ENCODE results near the gene ACER3. TPM values are rescaled to one million over a fixed set of nuclear protein-coding genes. Genes with fewer than 3 reads are reported as not detected.
A peak's percentile ranks its signal among the peaks of the same experiment; 100 is the strongest.
"Not testable (repeated sequence)": the region's sequence is repeated elsewhere in the genome, so short reads cannot be mapped to it uniquely, and the experiment has no call there.

The ACER3 gene
- total RNA-seq (10 to 100 TPM in 1 of 2 donors, 1 to 10 TPM in 1; 7.6 to 10.2 TPM), total RNA-seq (14.8 to 24.2 reads per million in 2 donors)

DNA sequence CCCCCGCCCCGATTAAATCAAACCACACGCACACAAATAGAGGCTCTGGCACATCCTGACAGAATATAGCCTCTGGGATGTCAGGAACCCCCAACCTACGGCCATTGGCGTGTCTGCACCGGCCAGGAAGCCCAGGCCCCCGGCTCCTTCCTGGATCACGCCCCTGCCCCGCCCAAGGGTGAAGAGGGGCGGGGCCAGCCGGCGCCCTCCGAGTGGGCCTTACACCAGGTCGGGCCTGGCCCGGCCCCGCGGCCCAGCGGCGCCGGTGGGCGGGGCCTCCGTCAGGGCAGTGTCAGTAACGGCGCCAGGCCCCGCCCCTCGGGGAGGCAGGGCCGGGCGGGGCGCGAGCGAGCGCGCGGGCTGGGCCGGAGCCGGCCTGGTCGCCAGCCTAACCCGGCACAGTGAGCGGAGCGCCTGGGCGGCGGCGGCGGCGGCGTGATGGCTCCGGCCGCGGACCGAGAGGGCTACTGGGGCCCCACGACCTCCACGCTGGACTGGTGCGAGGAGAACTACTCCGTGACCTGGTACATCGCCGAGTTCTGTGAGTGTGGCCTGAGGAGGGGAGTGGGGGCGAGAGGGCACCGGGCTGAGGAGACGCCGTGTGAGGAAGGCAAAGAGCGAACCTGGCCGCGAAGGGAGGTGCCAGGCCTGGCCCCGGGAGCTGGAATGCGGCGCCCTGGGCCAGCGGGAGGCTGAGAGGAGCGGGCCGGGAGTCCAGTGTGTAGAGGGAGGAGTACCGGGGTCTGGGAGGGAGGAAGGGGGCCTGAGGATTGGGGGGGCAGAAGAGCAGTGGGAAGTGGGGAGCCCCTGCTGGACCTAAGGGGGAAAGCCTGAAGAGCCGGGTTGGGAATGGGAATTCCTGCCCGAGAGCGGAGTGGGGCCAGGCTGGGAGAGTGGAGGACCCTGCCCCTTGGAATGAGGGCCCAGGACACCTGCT, at the start of gene ACER3:
ACER3 (plus strand) TSS at position 380 of the 937 bp plus-strand sequence; CDS start at position 439, 59 bp downstream.
- Mint-ChIP-seq H3K4me1 (peaks cover 25% of the 10 kb centered on the region), H3K4me3 (peak within 1 kb of the TSS; percentile 87), H3K36me3 (ENCODE audit: low read depth) (no peaks in the 10 kb centered on the region), H3K27ac (peak within 1 kb of the TSS; percentile 83), H3K27me3 (no peaks in the 10 kb centered on the region)
- no peaks in the 10 kb centered on the region for H3K9me3 ChIP-seq (ENCODE audit: control insufficient read depth, low read length, poor library complexity, severe bottlenecking)
- peak; percentile 71 to 90 (median 73) for DNase-seq
- peak; percentile 99 for ATAC-seq

DNA sequence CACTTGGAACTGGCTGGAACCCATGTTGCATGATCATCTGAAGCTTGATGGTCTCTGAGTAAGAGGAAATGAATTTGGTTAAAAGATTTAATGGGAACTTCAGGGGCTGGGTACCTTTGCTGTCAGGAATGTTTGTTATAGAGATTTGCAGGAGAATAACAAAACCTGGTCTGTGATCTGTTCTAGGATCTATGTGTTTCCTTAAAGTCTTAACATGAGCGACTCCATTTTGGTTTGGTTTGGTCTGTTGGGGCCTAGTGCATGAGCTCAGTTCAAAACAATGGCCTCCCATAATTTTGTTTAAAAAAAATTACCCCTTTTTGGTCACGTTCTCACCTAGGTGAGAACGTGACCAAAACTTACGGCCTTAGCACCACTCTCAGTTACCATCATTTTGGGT, 49.5 kb upstream of the ACER3 start:
- Mint-ChIP-seq H3K36me3 (ENCODE audit: low read depth) (no peaks in the 10 kb centered on the region), H3K27ac (no peak overlapping the region), H3K27me3 (peaks cover 24% of the 10 kb centered on the region), H3K4me3 (no peak overlapping the region), H3K4me1 (peaks cover 7% of the 10 kb centered on the region)
- no peak for ATAC-seq
- no peak for DNase-seq
- H3K9me3 ChIP-seq (ENCODE audit: control insufficient read depth, low read length, poor library complexity, severe bottlenecking) = no peaks in the 10 kb centered on the region

DNA sequence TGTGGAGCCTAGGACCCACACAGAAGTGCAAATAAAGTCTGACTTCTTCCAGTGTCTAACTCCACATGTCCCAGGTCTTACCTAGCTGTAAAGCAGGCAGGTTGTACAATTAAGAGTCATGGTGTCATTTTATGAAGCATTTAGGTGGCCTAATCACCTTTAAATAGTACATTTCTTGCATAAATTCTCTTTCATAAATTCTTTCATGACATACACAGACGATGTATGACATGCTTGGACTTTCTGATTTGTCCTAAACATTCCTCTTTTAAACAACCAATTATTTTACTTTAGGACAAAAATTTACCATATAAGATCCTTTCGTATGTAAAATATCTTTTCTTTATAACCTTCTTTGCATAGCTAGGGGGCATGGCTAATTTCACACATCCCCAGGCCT, 46.3 kb upstream of the ACER3 start:
- Mint-ChIP-seq H3K36me3 (ENCODE audit: low read depth) (no peaks in the 10 kb centered on the region), H3K4me3 (no peak overlapping the region), H3K27ac (no peak overlapping the region), H3K27me3 (peaks cover 8% of the 10 kb centered on the region), H3K4me1 (peaks cover 4% of the 10 kb centered on the region)
- no peak for DNase-seq
- no peaks in the 10 kb centered on the region for H3K9me3 ChIP-seq (ENCODE audit: control insufficient read depth, low read length, poor library complexity, severe bottlenecking)
- no peak for ATAC-seq

DNA sequence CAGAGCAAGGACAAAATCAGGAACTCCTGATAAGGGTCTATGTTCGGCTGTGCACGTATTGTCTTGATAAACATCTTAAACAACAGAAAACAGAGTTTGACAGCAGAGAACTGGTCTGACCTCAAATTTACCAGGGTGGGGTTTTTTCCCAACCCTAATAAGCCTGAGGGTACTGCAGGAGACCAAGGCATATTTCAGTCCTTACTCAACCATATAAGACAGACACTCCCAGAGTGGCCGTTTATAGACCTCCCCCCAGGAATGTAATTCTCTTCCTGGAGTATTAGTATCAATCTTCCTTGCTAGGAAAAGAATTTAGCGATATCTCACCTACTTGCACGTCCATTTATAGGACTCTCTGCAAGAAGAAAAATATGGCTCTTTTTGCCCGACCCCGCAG, 45.0 kb upstream of the ACER3 start:
- DNase-seq; H3K9me3 ChIP-seq (ENCODE audit: control insufficient read depth, low read length, poor library complexity, severe bottlenecking); H3K4me1 Mint-ChIP-seq; ATAC-seq; H3K4me3 Mint-ChIP-seq; H3K27ac Mint-ChIP-seq; H3K36me3 Mint-ChIP-seq (ENCODE audit: low read depth): not testable (repeated sequence)
- peaks cover 11% of the 10 kb centered on the region for H3K27me3 Mint-ChIP-seq

- H3K36me3 Mint-ChIP-seq (ENCODE audit: low read depth) = no peaks in the 10 kb centered on the region
- no peaks in the 10 kb centered on the region for H3K9me3 ChIP-seq (ENCODE audit: control insufficient read depth, low read length, poor library complexity, severe bottlenecking)
- DNase-seq = no peak
- no peak overlapping the region for H3K27ac Mint-ChIP-seq
- H3K27me3 Mint-ChIP-seq = peaks cover 6% of the 10 kb centered on the region
- no peak overlapping the region for H3K4me3 Mint-ChIP-seq
- peaks cover 13% of the 10 kb centered on the region for H3K4me1 Mint-ChIP-seq
- no peak for ATAC-seq
Measured at GRCh38 chr11:76820184-76820566, 40.5 kb upstream of the ACER3 start.

GRCh38 chr11:76821396-76821795, 39.3 kb upstream of the ACER3 start:
- not testable (repeated sequence) for H3K27ac Mint-ChIP-seq; H3K4me3 Mint-ChIP-seq; DNase-seq; H3K36me3 Mint-ChIP-seq (ENCODE audit: low read depth); H3K9me3 ChIP-seq (ENCODE audit: control insufficient read depth, low read length, poor library complexity, severe bottlenecking); H3K27me3 Mint-ChIP-seq; ATAC-seq
- H3K4me1 Mint-ChIP-seq = peaks cover 22% of the 10 kb centered on the region

GRCh38 chr11:76822406-76822805, 38.3 kb upstream of the ACER3 start:
- peak overlapping the region; percentile 36 for H3K4me3 Mint-ChIP-seq
- ATAC-seq (no peak), DNase-seq (no peak)
- no peaks in the 10 kb centered on the region for H3K9me3 ChIP-seq (ENCODE audit: control insufficient read depth, low read length, poor library complexity, severe bottlenecking)
- H3K27ac Mint-ChIP-seq = no peak overlapping the region
- no peaks in the 10 kb centered on the region for H3K36me3 Mint-ChIP-seq (ENCODE audit: low read depth)
- peaks cover 6% of the 10 kb centered on the region for H3K27me3 Mint-ChIP-seq
- peaks cover 22% of the 10 kb centered on the region for H3K4me1 Mint-ChIP-seq

DNA sequence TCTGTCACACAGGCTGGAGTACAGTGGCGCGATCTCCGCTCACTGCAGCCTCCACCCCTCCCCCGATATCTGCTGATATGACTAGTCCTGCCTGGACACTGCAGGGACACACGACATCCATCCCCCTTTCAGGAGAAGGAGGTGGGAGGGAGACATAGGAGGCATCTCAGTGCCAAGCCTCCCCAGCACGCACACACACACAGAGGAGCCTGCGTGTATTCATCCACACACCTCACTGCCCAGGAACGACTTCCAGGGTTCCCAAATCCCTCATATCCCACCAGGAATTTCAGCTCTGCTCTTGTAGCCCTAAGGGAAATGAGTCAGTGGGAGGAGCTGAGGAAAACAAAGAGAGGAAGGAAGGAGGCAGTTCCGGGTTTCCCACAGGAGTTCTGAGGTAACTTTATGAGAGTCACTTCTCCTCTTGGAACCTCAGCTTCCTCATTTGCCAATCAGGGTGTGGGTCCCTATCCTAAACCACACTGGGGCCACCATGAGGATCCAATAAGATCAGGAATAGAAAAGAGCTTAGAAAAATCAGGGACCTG, 37.2 kb upstream of the ACER3 start:
- H3K9me3 ChIP-seq (ENCODE audit: control insufficient read depth, low read length, poor library complexity, severe bottlenecking) = no peaks in the 10 kb centered on the region
- no peak for ATAC-seq
- Mint-ChIP-seq H3K27ac (no peak overlapping the region), H3K36me3 (ENCODE audit: low read depth) (no peaks in the 10 kb centered on the region), H3K4me3 (no peak overlapping the region), H3K4me1 (peaks cover 22% of the 10 kb centered on the region), H3K27me3 (peaks cover 6% of the 10 kb centered on the region)
- no peak for DNase-seq

- Mint-ChIP-seq H3K4me1 (peaks cover 22% of the 10 kb centered on the region), H3K4me3 (no peak overlapping the region), H3K27me3 (peaks cover 4% of the 10 kb centered on the region), H3K36me3 (ENCODE audit: low read depth) (no peaks in the 10 kb centered on the region), H3K27ac (no peak overlapping the region)
- ATAC-seq (no peak), DNase-seq (no peak)
- H3K9me3 ChIP-seq (ENCODE audit: control insufficient read depth, low read length, poor library complexity, severe bottlenecking) = no peaks in the 10 kb centered on the region
Measured at GRCh38 chr11:76824083-76824939, 36.4 kb upstream of the ACER3 start.

- H3K4me3 Mint-ChIP-seq = no peak overlapping the region
- DNase-seq (no peak), ATAC-seq (no peak)
- no peaks in the 10 kb centered on the region for H3K36me3 Mint-ChIP-seq (ENCODE audit: low read depth)
- H3K4me1 Mint-ChIP-seq = peaks cover 22% of the 10 kb centered on the region
- no peak overlapping the region for H3K27ac Mint-ChIP-seq
- H3K27me3 Mint-ChIP-seq = no peaks in the 10 kb centered on the region
- no peaks in the 10 kb centered on the region for H3K9me3 ChIP-seq (ENCODE audit: control insufficient read depth, low read length, poor library complexity, severe bottlenecking)
Measured at GRCh38 chr11:76824980-76825725, 35.6 kb upstream of the ACER3 start.

- no peaks in the 10 kb centered on the region for H3K36me3 Mint-ChIP-seq (ENCODE audit: low read depth)
- ATAC-seq (no peak), DNase-seq (no peak)
- peaks cover 22% of the 10 kb centered on the region for H3K4me1 Mint-ChIP-seq
- H3K27ac Mint-ChIP-seq = no peak overlapping the region
- peaks cover 1% of the 10 kb centered on the region for H3K27me3 Mint-ChIP-seq
- H3K9me3 ChIP-seq (ENCODE audit: control insufficient read depth, low read length, poor library complexity, severe bottlenecking) = no peaks in the 10 kb centered on the region
- no peak overlapping the region for H3K4me3 Mint-ChIP-seq
Measured at GRCh38 chr11:76825726-76826396, 34.9 kb upstream of the ACER3 start.

DNA sequence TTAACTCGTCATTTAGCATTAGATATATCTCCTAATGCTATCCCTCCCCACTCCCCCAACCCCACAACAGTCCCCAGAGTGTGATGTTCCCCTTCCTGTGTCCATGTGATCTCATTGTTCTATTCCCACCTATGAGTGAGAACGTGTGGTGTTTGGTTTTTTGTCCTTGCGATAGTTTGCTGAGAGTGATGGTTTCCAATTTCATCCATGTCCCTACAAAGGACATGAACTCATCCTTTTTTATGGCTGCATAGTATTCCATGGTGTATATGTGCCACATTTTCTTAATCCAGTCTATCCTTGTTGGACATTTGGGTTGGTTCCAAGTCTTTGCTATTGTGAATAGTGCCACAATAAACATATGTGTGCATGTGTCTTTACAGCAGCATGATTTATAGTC, 34.2 kb upstream of the ACER3 start:
- H3K4me1 Mint-ChIP-seq = peaks cover 22% of the 10 kb centered on the region
- DNase-seq; H3K27me3 Mint-ChIP-seq; H3K4me3 Mint-ChIP-seq; H3K27ac Mint-ChIP-seq; H3K9me3 ChIP-seq (ENCODE audit: control insufficient read depth, low read length, poor library complexity, severe bottlenecking); H3K36me3 Mint-ChIP-seq (ENCODE audit: low read depth); ATAC-seq: not testable (repeated sequence)

Measured in T-helper 17 cell (primary cell).